ENCODE measurements around the gene USF3.

USF3 gene

DNA sequence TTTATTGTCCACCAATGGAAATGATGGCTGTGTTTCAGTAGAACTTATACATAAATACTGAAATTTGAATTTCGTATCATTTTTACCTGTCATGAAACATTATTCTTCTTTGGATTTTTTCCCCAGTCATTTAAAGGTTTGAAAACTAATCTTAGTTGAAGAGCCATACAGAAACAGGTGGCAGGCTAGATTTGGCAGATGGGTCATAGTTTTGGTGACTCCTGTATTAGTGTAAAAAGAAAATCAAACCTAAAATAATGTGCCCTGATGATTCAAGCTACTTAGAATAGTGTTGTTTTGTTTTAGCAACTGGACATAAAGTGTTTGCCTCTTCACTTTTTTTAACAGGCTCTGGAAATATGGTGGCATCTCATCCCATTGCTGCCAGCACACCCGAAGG is 95.2 kb downstream of the USF3 start:
- no peak for DNase-seq

DNA sequence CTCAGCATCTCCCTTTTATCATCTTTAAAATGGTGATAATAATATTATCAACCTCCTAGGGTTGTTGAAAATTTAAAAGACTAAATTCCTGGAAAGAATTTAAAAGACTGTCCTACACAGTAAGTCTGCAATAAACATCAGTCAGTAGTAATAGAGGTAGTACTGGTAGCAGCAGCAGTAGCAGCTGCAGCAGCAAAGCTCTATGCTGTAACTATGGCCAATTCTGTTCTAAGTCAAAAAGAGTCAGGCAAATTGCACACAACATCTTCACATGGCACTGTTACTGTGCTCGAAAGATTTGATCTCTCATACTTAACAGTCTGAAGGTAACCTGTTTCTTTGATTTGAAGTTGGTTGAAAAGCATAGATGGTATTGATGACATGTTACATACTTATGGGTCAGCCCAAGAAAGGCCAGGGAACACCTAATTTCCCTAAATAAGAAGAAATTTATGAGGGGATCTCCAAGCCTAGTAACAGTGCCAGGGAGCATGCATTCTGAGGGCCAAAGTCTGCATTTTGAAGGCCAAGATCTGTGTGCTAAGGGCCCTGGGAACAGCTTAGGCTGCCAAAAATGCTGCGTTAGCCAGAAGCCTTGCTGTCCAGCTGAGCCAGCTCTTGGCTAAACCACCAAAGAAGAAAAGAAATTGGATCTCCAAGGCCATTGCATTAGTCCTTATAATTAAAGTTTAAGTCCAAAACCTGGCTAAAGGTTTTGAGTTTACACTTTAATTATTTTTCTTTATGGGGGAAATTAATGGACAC is 95.8 kb downstream of the USF3 start:
- DNase-seq, result no peak

All from stimulated activated CD8-positive, alpha-beta memory T cell treated with anti-CD3 and anti-CD28 coated beads, Interleukin-4, amount 100 ng/mL, for 48 hours (primary cell).